K562 (cell line): ENCODE results near the gene CRYAB. TPM values are rescaled to one million over a fixed set of nuclear protein-coding genes. Genes with fewer than 3 reads are reported as not detected.

Experiments
- ATAC-seq: fragments of 200-7000 bp; cut with Tn5 transposase; 3 replicates; pipeline ENCODE4 v1.9.1; 2020; ENCODE audit warnings: moderate library complexity
- BruUV-seq: library from RNA; stranded (reverse); fragments of 400-500 nt; replicated peaks from 2 replicates; lab custom pipeline; 2021; lab: Mats Ljungman, UMichigan
- CTCF ChIA-PET: fragments of 300-600 bp; formaldehyde crosslinking; extraction: SDS; loops from one replicate; lab custom pipeline; 2021; ENCODE audit warnings: low intra/inter-chr PET ratio; lab: Yijun Ruan, JAX
- POLR2A ChIA-PET: fragments of 300-600, 350-650 bp; sonication (Branson Sonifier 250); formaldehyde crosslinking; extraction: SDS; loops from one replicate; lab custom pipeline; 2021; ENCODE audit warnings: antibody characterized with exemption, inconsistent platforms; lab: Yijun Ruan, JAX
- DNase-seq, 4 experiments: peaks; one replicate each; pipeline versions ENCODE4 v3.0.0 to v3.0.0-alpha.2; 2011 to 2018; ENCODE audit warnings: low spot score in 3 of 4, mixed read lengths in 3 of 4; ENCODE audit errors: extremely low read depth in 1 of 4
- FAIRE-seq: peaks from 2 replicates; lab custom pipeline; 2011; peaks lifted over from hg19 to GRCh38; lab: Jason Lieb, UNC
- H2AFZ ChIP-seq: 2 replicates; pipeline ENCODE4 v1.6.0; 2011; ENCODE audit warnings: low read depth, low read length, control low read depth, inconsistent platforms
- H3K27ac ChIP-seq: fragments of 200-600 bp; 3 replicates; pipeline ENCODE4 v1.8.0; 2011; ENCODE audit warnings: low read depth, mild to moderate bottlenecking, control low read depth, inconsistent platforms, low read length, moderate library complexity, mixed read lengths; ENCODE audit errors: extremely low read depth
- H3K27me3 ChIP-seq, 2 experiments: fragments of 300-600 bp in 1 of 2; 2 replicates in 1 of 2; 3 replicates in 1 of 2; pipeline versions ENCODE4 v1.6.0 to v1.8.0; 2011; ENCODE audit warnings: inconsistent platforms in 2 of 2, low read length in 2 of 2, mild to moderate bottlenecking in 1 of 2, mixed read lengths in 1 of 2, moderate library complexity in 1 of 2; ENCODE audit not compliant: control insufficient read depth in 2 of 2, insufficient read depth in 2 of 2
- H3K36me3 ChIP-seq: fragments of 300-600 bp; 3 replicates; pipeline ENCODE4 v1.8.0; 2011; ENCODE audit warnings: mild to moderate bottlenecking, low read length, inconsistent platforms; ENCODE audit not compliant: control insufficient read depth, insufficient read depth
- H3K4me1 ChIP-seq, 2 experiments: fragments of 200-600 bp in 1 of 2; replicated peaks in 1 of 2; 2 replicates in 1 of 2; 3 replicates in 1 of 2; pipeline versions ENCODE4 v1.5.1 to v1.8.0; 2011; ENCODE audit warnings: inconsistent platforms in 2 of 2, low read length in 2 of 2, mild to moderate bottlenecking in 1 of 2, mixed read lengths in 1 of 2, moderate library complexity in 1 of 2; ENCODE audit not compliant: control insufficient read depth in 2 of 2, insufficient read depth in 2 of 2
- H3K4me2 ChIP-seq: 2 replicates; pipeline ENCODE4 v1.6.1; 2011; ENCODE audit warnings: low read length, control low read depth, inconsistent platforms, mixed read lengths; ENCODE audit not compliant: insufficient read depth
- H3K4me3 ChIP-seq: fragments of 200-600 bp; sonication (generic), shearing (Covaris generic); 2 replicates; pipeline ENCODE4 v1.5.1; 2016; ENCODE audit warnings: control low read depth, inconsistent platforms
- H3K79me2 ChIP-seq: fragments of 200-600 bp; 3 replicates; pipeline ENCODE4 v1.8.0; 2011; ENCODE audit warnings: low read length, inconsistent platforms; ENCODE audit not compliant: control insufficient read depth, insufficient read depth
- H3K9ac ChIP-seq, 2 experiments: 2 replicates each; pipeline versions ENCODE4 v1.6.0 to v1.6.1; 2011; ENCODE audit warnings: low read depth in 2 of 2, low read length in 2 of 2, control low read depth in 1 of 2, inconsistent platforms in 1 of 2, mild to moderate bottlenecking in 1 of 2, mixed read lengths in 1 of 2; ENCODE audit not compliant: insufficient read depth in 1 of 2
- H3K9me1 ChIP-seq: one replicate; pipeline ENCODE4 v1.6.0; 2011; ENCODE audit warnings: inconsistent platforms, mild to moderate bottlenecking, low read length, moderate library complexity; ENCODE audit not compliant: control insufficient read depth, insufficient read depth
- H3K9me3 ChIP-seq: replicated peaks from 2 replicates; pipeline ENCODE4 v1.5.1; 2011; ENCODE audit warnings: low read depth, low read length, inconsistent platforms; ENCODE audit not compliant: control insufficient read depth, insufficient read depth
- H4K20me1 ChIP-seq: replicated peaks from 2 replicates; pipeline ENCODE4 v1.6.1; 2011; ENCODE audit warnings: low read length, inconsistent platforms, mixed read lengths; ENCODE audit not compliant: control insufficient read depth, insufficient read depth
- LEF1 ChIP-seq: fragments of 450-650 bp; IDR thresholded peaks from 2 replicates; pipeline ENCODE4 v1.6.1; 2016; ENCODE audit warnings: mild to moderate bottlenecking
- NFRKB ChIP-seq: fragments of 450-650 bp; IDR thresholded peaks from 2 replicates; pipeline ENCODE4 v1.6.1; 2016; ENCODE audit warnings: low read depth
- NFXL1 ChIP-seq: fragments of 450-650 bp; formaldehyde crosslinking; IDR thresholded peaks from 2 replicates; pipeline ENCODE4 v1.4.0; 2021; ENCODE audit warnings: mild to moderate bottlenecking
- NONO ChIP-seq, 2 experiments: fragments of 200-400 bp in 1 of 2; fragments of 450-650 bp in 1 of 2; formaldehyde crosslinking in 1 of 2; IDR thresholded peaks; 2 replicates each; pipeline ENCODE4 v1.6.1; 2017; ENCODE audit warnings: low read depth in 2 of 2, mild to moderate bottlenecking in 2 of 2, moderate library complexity in 2 of 2, low read length in 1 of 2
- SP1 ChIP-seq: sonication (generic); formaldehyde crosslinking; IDR thresholded peaks from 2 replicates; pipeline ENCODE4 v1.8.1; 2022; ENCODE audit warnings: mild to moderate bottlenecking, missing genetic modification reagents
- STAT5A ChIP-seq: IDR thresholded peaks from 2 replicates; pipeline ENCODE4 v1.6.1; 2012; ENCODE audit warnings: low read length, inconsistent platforms, borderline replicate concordance
- ZNF316 ChIP-seq: fragments of 450-650 bp; IDR thresholded peaks from 2 replicates; pipeline ENCODE4 v1.6.1; 2016
- ZNF79 ChIP-seq: fragments of 250-450 bp; sonication (Bioruptor Pico); IDR thresholded peaks from 2 replicates; pipeline ENCODE4 v1.4.0; 2020; ENCODE audit warnings: low read depth, mild to moderate bottlenecking, moderate library complexity
- WGBS: fragments of 100-300 bp; shearing (Covaris generic); methylation state at CpG from one replicate; pipeline ENCODE4 v1.1.6; 2016; ENCODE audit warnings: low coverage, mixed read lengths; ENCODE audit not compliant: insufficient coverage; ENCODE audit errors: missing lambda C conversion rate; 5-methylcytosine and 5-hydroxymethylcytosine counted together
- in situ Hi-C: fragments of 300-500 bp; cut with MboI; formaldehyde crosslinking; loops from 4 replicates; pipeline ENCODE4 v1.15.0; 2018; ENCODE audit warnings: inconsistent platforms, mixed read lengths
- intact Hi-C: fragments of 100-400 bp; cut with micrococcal nuclease; formaldehyde crosslinking; loops from 2 replicates; pipeline ENCODE4 v1.14.2; 2022
- polyA plus RNA-seq, 8 experiments: library from polyadenylated mRNA; depleted of rRNA in 4 of 8; stranded (reverse) in 5 of 8; unstranded in 3 of 8; fragments of >200 nt; fragmentation: Nextera tagmentation in 2 of 8; fragmentation: Illumina TruSeq in 1 of 8; extraction: Ambion mirVana in 2 of 8; extraction: Trizol in 1 of 8; gene quantifications; 2 replicates each; pipeline versions ENCODE4 v1.2.1 to v1.2.3, GENCODE V29; 2011 to 2014; ENCODE audit warnings: inconsistent platforms in 1 of 8, missing spikeins in 1 of 8
- small RNA-seq: library from RNA; depleted of rRNA; stranded (forward); fragments of <200 nt; gene quantifications from one replicate; pipeline ENCODE3, GENCODE V24; 2014
- total RNA-seq, 7 experiments: library from RNA; depleted of rRNA in 6 of 7; stranded (reverse); fragments of >200 nt in 6 of 7; fragmentation: Illumina TruSeq in 2 of 7; extraction: Trizol in 2 of 7; gene quantifications; 2 replicates each; pipeline versions ENCODE4 v1.2.1 to v1.2.3, GENCODE V29; 2011 to 2021; ENCODE audit warnings: low replicate concordance in 1 of 7
- TF ChIP-seq, protein P1 (sequence below), 2 experiments: fragments of 450-650 bp in 1 of 2; sonication (generic) in 1 of 2; formaldehyde crosslinking; conservative IDR thresholded peaks; 2 replicates each; pipeline versions ENCODE4 v1.4.0 to v1.8.1; 2020 to 2022; ENCODE audit warnings: mild to moderate bottlenecking in 1 of 2, missing genetic modification reagents in 1 of 2
- TF ChIP-seq, protein P2 (sequence below): fragments of 250-450 bp; sonication (Bioruptor Pico); IDR thresholded peaks from 2 replicates; pipeline ENCODE4 v1.5.0; 2021

Gene CRYAB
- total and polyA plus RNA-seq, 9 of the 15 experiments (the other 6 are each of a cell fraction or from before 2014, with no cell fraction given): 0.83 to 7.5 (median 3.6) TPM

DNA sequence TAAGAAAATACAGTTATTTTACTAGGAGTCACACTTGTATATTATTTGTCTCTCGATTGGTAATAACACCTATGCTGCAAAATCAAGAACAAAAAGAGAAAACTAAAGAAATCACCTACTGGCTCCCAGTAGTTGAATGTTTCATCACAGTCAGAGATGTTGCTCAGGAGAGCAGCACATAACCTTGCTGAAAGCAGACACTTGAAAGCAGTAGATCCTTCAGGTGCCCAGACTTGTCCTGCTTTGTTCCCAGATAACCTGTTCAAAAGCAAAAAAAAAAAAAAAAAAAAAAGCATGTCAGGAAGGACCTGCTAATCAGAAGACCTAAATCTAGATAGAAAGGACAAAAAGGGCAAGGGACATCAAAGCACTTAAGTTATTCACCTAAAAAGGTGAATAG lies 41.5 kb downstream of the CRYAB start (continued):
- TF ChIP-seq, protein P1, sequence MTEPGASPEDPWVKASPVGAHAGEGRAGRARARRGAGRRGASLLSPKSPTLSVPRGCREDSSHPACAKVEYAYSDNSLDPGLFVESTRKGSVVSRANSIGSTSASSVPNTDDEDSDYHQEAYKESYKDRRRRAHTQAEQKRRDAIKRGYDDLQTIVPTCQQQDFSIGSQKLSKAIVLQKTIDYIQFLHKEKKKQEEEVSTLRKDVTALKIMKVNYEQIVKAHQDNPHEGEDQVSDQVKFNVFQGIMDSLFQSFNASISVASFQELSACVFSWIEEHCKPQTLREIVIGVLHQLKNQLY (CRISPR knock-in tag; conservative IDR thresholded peaks at IDR 0.05): no peak
- no peak for TF ChIP-seq NFRKB
- TF ChIP-seq NFXL1 (CRISPR knock-in tag): no peak
- TF ChIP-seq LEF1: no peak
- TF ChIP-seq ZNF316: no peak
- no peak for TF ChIP-seq NONO (IDR thresholded peaks at IDR 0.05; ENCODE audit: low read depth in 2 of 2, low read length in 1 of 2)

DNA sequence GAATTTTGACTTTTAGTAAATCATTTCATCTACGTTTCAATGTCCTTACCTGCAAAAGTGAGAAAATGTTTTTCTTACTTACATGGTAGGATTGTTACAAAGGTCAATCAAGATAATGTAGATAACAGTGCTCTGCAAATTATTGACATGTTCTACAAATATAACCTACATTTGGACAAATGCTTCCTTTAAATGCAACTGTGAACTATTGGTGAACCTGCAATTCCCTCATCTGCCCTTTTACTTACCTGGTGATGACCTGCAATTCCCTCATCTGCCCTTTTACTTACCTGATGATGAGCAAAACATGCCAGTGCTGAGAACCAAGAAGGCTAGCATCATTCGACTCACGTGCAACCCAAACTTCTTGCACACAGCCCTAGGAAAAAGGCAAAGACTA lies 51.3 kb downstream of the CRYAB start:
- H3K9me1 ChIP-seq: no peaks in the 10 kb centered on the region
- H3K4me2 ChIP-seq: no peak overlapping the region
- in situ Hi-C loops (no loop called here), intact Hi-C loops (no loop called here)
- WGBS: 66% methylated on average over 3 of the region's 3 CpGs
- H3K27ac ChIP-seq: no peak overlapping the region
- POLR2A ChIA-PET: no interaction called here
- no peaks in the 10 kb centered on the region for H3K4me1 ChIP-seq
- H3K27me3 ChIP-seq: no peaks in the 10 kb centered on the region
- H3K9ac ChIP-seq: no peak overlapping the region
- H3K36me3 ChIP-seq: peaks cover 46% of the 10 kb centered on the region
- no peak overlapping the region for H2AFZ ChIP-seq
- ATAC-seq: no peak
- H3K4me3 ChIP-seq: no peak overlapping the region
- TF ChIP-seq SP1 (CRISPR knock-in tag) (no peak), STAT5A (no peak), ZNF79 (CRISPR knock-in tag) (no peak)
- TF ChIP-seq, protein P2, sequence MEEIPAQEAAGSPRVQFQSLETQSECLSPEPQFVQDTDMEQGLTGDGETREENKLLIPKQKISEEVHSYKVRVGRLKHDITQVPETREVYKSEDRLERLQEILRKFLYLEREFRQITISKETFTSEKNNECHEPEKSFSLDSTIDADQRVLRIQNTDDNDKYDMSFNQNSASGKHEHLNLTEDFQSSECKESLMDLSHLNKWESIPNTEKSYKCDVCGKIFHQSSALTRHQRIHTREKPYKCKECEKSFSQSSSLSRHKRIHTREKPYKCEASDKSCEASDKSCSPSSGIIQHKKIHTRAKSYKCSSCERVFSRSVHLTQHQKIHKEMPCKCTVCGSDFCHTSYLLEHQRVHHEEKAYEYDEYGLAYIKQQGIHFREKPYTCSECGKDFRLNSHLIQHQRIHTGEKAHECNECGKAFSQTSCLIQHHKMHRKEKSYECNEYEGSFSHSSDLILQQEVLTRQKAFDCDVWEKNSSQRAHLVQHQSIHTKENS (CRISPR knock-in tag): no peak
- TF ChIP-seq, all 486 proteins: peak for 0
- no peaks in the 10 kb centered on the region for H3K9me3 ChIP-seq
- FAIRE-seq (no peak), DNase-seq (no peak)
- H3K79me2 ChIP-seq: no peaks in the 10 kb centered on the region
- CTCF ChIA-PET: no interaction called here
- no TSS peak for BruUV-seq
- no peaks in the 10 kb centered on the region for H4K20me1 ChIP-seq

Small RNA genes lying within 50 kb of the gene (small RNA-seq; reads per million reads assigned to genes)
- not detected for gene C11orf52
- gene GNG5P3: not detected
- gene RNA5SP351: not detected
- not detected for gene RPL37AP8

Other genes with a start within 250 kb of the CRYAB start
Only the 7 nearest of the 12 such genes appear.
- 17.6 and 24.7 TPM in 2 replicates for gene ALG9, start 40.2 kb downstream of the CRYAB start, total RNA-seq (2014; rRNA removed)
- 28.6 and 29.3 TPM in 2 replicates for gene ALG9, start 40.2 kb downstream of the CRYAB start, total RNA-seq (2014; rRNA removed; fragmentation: Illumina TruSeq; extraction: Trizol)
- gene ALG9, start 40.2 kb downstream of the CRYAB start, total RNA-seq (2015; rRNA removed; fragmentation: Illumina TruSeq; extraction: Trizol): 24.4 and 25.2 TPM in 2 replicates
- 24.9 and 27.2 TPM in 2 replicates for gene ALG9, start 40.2 kb downstream of the CRYAB start, total RNA-seq (2021)
- gene ALG9, start 40.2 kb downstream of the CRYAB start, polyA plus RNA-seq (2011; rRNA removed): 40.5 and 46.7 TPM in 2 replicates
- 29.1 and 36.4 TPM in 2 replicates for gene ALG9, start 40.2 kb downstream of the CRYAB start, polyA plus RNA-seq (2014; fragmentation: Illumina TruSeq; extraction: Trizol)
- 10 to 100 TPM; 11.5 to 12.2 TPM for gene ALG9, start 40.2 kb downstream of the CRYAB start, polyA plus RNA-seq (2014; fragmentation: Nextera tagmentation; extraction: Ambion mirVana)
- gene ALG9, start 40.2 kb downstream of the CRYAB start, polyA plus RNA-seq (2014; rRNA removed): 18.9 and 22.5 TPM in 2 replicates
- 3.3 and 4.3 TPM in 2 replicates for gene FDXACB1, start 32.6 kb downstream of the CRYAB start, total RNA-seq (2014; rRNA removed)
- gene FDXACB1, start 32.6 kb downstream of the CRYAB start, total RNA-seq (2014; rRNA removed; fragmentation: Illumina TruSeq; extraction: Trizol): 7.1 and 7.8 TPM in 2 replicates
- 6.3 and 6.5 TPM in 2 replicates for gene FDXACB1, start 32.6 kb downstream of the CRYAB start, total RNA-seq (2015; rRNA removed; fragmentation: Illumina TruSeq; extraction: Trizol)
- 4.3 and 4.7 TPM in 2 replicates for gene FDXACB1, start 32.6 kb downstream of the CRYAB start, total RNA-seq (2021)
- gene FDXACB1, start 32.6 kb downstream of the CRYAB start, polyA plus RNA-seq (2011; rRNA removed): 4.7 and 5.3 TPM in 2 replicates
- 4.4 and 4.6 TPM in 2 replicates for gene FDXACB1, start 32.6 kb downstream of the CRYAB start, polyA plus RNA-seq (2014; fragmentation: Illumina TruSeq; extraction: Trizol)
- 1 to 10 TPM; 7.4 to 7.5 TPM for gene FDXACB1, start 32.6 kb downstream of the CRYAB start, polyA plus RNA-seq (2014; fragmentation: Nextera tagmentation; extraction: Ambion mirVana)
- gene FDXACB1, start 32.6 kb downstream of the CRYAB start, polyA plus RNA-seq (2014; rRNA removed): 3.2 and 3.9 TPM in 2 replicates
- 27.9 and 29.9 TPM in 2 replicates for gene CFAP68, start 32.2 kb downstream of the CRYAB start, total RNA-seq (2014; rRNA removed)
- 37.0 and 40.8 TPM in 2 replicates for gene CFAP68, start 32.2 kb downstream of the CRYAB start, total RNA-seq (2014; rRNA removed; fragmentation: Illumina TruSeq; extraction: Trizol)
- 43.7 and 45.1 TPM in 2 replicates for gene CFAP68, start 32.2 kb downstream of the CRYAB start, total RNA-seq (2015; rRNA removed; fragmentation: Illumina TruSeq; extraction: Trizol)
- gene CFAP68, start 32.2 kb downstream of the CRYAB start, total RNA-seq (2021): 20.5 and 22.8 TPM in 2 replicates
- 72.3 and 82.3 TPM in 2 replicates for gene CFAP68, start 32.2 kb downstream of the CRYAB start, polyA plus RNA-seq (2011; rRNA removed)
- gene CFAP68, start 32.2 kb downstream of the CRYAB start, polyA plus RNA-seq (2014; fragmentation: Illumina TruSeq; extraction: Trizol): 58.4 and 64.8 TPM in 2 replicates
- 10 to 100 TPM; 71.6 to 71.7 TPM for gene CFAP68, start 32.2 kb downstream of the CRYAB start, polyA plus RNA-seq (2014; fragmentation: Nextera tagmentation; extraction: Ambion mirVana)
- gene CFAP68, start 32.2 kb downstream of the CRYAB start, polyA plus RNA-seq (2014; rRNA removed): 48.0 and 52.5 TPM in 2 replicates
- gene HSPB2, start 964 bp upstream of the CRYAB start, total RNA-seq (2014; rRNA removed): not detected in 2 replicates
- gene HSPB2, start 964 bp upstream of the CRYAB start, total RNA-seq (2014; rRNA removed; fragmentation: Illumina TruSeq; extraction: Trizol): 0.11 TPM in 1 of 2 replicates, not detected in the other
- not detected in 2 replicates for gene HSPB2, start 964 bp upstream of the CRYAB start, total RNA-seq (2015; rRNA removed; fragmentation: Illumina TruSeq; extraction: Trizol)
- 0.31 TPM in 1 of 2 replicates, not detected in the other for gene HSPB2, start 964 bp upstream of the CRYAB start, total RNA-seq (2021)
- gene HSPB2, start 964 bp upstream of the CRYAB start, polyA plus RNA-seq (2011; rRNA removed): 0.11 and 0.35 TPM in 2 replicates
- gene HSPB2, start 964 bp upstream of the CRYAB start, polyA plus RNA-seq (2014; fragmentation: Illumina TruSeq; extraction: Trizol): 0.12 TPM in 1 of 2 replicates, not detected in the other
- under 1 TPM in 1 of 2 experiments, not detected in 1; 0.06 TPM for gene HSPB2, start 964 bp upstream of the CRYAB start, polyA plus RNA-seq (2014; fragmentation: Nextera tagmentation; extraction: Ambion mirVana)
- not detected in 2 replicates for gene HSPB2, start 964 bp upstream of the CRYAB start, polyA plus RNA-seq (2014; rRNA removed)
- 0.32 and 1.4 TPM in 2 replicates for gene C11orf52, start 7.1 kb upstream of the CRYAB start, total RNA-seq (2014; rRNA removed)
- 0.64 and 1.0 TPM in 2 replicates for gene C11orf52, start 7.1 kb upstream of the CRYAB start, total RNA-seq (2014; rRNA removed; fragmentation: Illumina TruSeq; extraction: Trizol)
- gene C11orf52, start 7.1 kb upstream of the CRYAB start, total RNA-seq (2015; rRNA removed; fragmentation: Illumina TruSeq; extraction: Trizol): 0.72 and 0.87 TPM in 2 replicates
- gene C11orf52, start 7.1 kb upstream of the CRYAB start, total RNA-seq (2021): 0.29 and 0.69 TPM in 2 replicates
- gene C11orf52, start 7.1 kb upstream of the CRYAB start, polyA plus RNA-seq (2011; rRNA removed): 1.3 and 2.5 TPM in 2 replicates
- gene C11orf52, start 7.1 kb upstream of the CRYAB start, polyA plus RNA-seq (2014; fragmentation: Illumina TruSeq; extraction: Trizol): 1.7 and 2.2 TPM in 2 replicates
- 1 to 10 TPM; 1.8 to 2.9 TPM for gene C11orf52, start 7.1 kb upstream of the CRYAB start, polyA plus RNA-seq (2014; fragmentation: Nextera tagmentation; extraction: Ambion mirVana)
- 0.77 and 0.84 TPM in 2 replicates for gene C11orf52, start 7.1 kb upstream of the CRYAB start, polyA plus RNA-seq (2014; rRNA removed)
- gene DIXDC1, start 25.6 kb upstream of the CRYAB start, total RNA-seq (2014; rRNA removed): 4.0 and 4.5 TPM in 2 replicates
- gene DIXDC1, start 25.6 kb upstream of the CRYAB start, total RNA-seq (2014; rRNA removed; fragmentation: Illumina TruSeq; extraction: Trizol): 8.4 and 8.7 TPM in 2 replicates
- gene DIXDC1, start 25.6 kb upstream of the CRYAB start, total RNA-seq (2015; rRNA removed; fragmentation: Illumina TruSeq; extraction: Trizol): 9.6 and 10.8 TPM in 2 replicates
- 7.0 and 8.1 TPM in 2 replicates for gene DIXDC1, start 25.6 kb upstream of the CRYAB start, total RNA-seq (2021)
- 6.8 and 7.2 TPM in 2 replicates for gene DIXDC1, start 25.6 kb upstream of the CRYAB start, polyA plus RNA-seq (2011; rRNA removed)
- 4.7 and 7.4 TPM in 2 replicates for gene DIXDC1, start 25.6 kb upstream of the CRYAB start, polyA plus RNA-seq (2014; fragmentation: Illumina TruSeq; extraction: Trizol)
- 1 to 10 TPM; 2.5 to 2.6 TPM for gene DIXDC1, start 25.6 kb upstream of the CRYAB start, polyA plus RNA-seq (2014; fragmentation: Nextera tagmentation; extraction: Ambion mirVana)
- 3.8 and 4.7 TPM in 2 replicates for gene DIXDC1, start 25.6 kb upstream of the CRYAB start, polyA plus RNA-seq (2014; rRNA removed)
- gene DLAT, start 113.6 kb upstream of the CRYAB start, total RNA-seq (2014; rRNA removed): 98.3 and 110 TPM in 2 replicates
- gene DLAT, start 113.6 kb upstream of the CRYAB start, total RNA-seq (2014; rRNA removed; fragmentation: Illumina TruSeq; extraction: Trizol): 130 and 140 TPM in 2 replicates
- 113 and 125 TPM in 2 replicates for gene DLAT, start 113.6 kb upstream of the CRYAB start, total RNA-seq (2015; rRNA removed; fragmentation: Illumina TruSeq; extraction: Trizol)
- gene DLAT, start 113.6 kb upstream of the CRYAB start, total RNA-seq (2021): 111 and 112 TPM in 2 replicates
- 95.1 and 105 TPM in 2 replicates for gene DLAT, start 113.6 kb upstream of the CRYAB start, polyA plus RNA-seq (2011; rRNA removed)
- gene DLAT, start 113.6 kb upstream of the CRYAB start, polyA plus RNA-seq (2014; fragmentation: Illumina TruSeq; extraction: Trizol): 129 and 152 TPM in 2 replicates
- gene DLAT, start 113.6 kb upstream of the CRYAB start, polyA plus RNA-seq (2014; fragmentation: Nextera tagmentation; extraction: Ambion mirVana): 10 to 100 TPM; 41.7 to 47.6 TPM
- 83.9 and 85.9 TPM in 2 replicates for gene DLAT, start 113.6 kb upstream of the CRYAB start, polyA plus RNA-seq (2014; rRNA removed)